WTC11 (cell line): ENCODE measurements around the gene IRAK1. TPM values are rescaled to one million over a fixed set of nuclear protein-coding genes. Genes with fewer than 3 reads are reported as not detected.

Experiments
- ATAC-seq: fragments of 200-7000 bp; cut with Tn5 transposase; 2 replicates; pipeline ENCODE4 v1.10.0; 2021; ENCODE audit warnings: mild to moderate bottlenecking, moderate library complexity
- CTCF ChIA-PET: fragments of 300-600 bp; sonication (Branson Sonifier 250); formaldehyde crosslinking; loops from one replicate; lab custom pipeline; 2021; ENCODE audit warnings: antibody characterized with exemption; lab: Charles Lee
- POLR2A ChIA-PET: fragments of 350-600 bp; sonication (Branson Sonifier 250); formaldehyde crosslinking; loops from one replicate; lab custom pipeline; 2021; ENCODE audit warnings: antibody characterized with exemption; lab: Charles Lee
- DNase-seq: peaks from one replicate; pipeline ENCODE4 v3.0.0; 2021; ENCODE audit warnings: low spot score
- H3K27ac Mint-ChIP-seq: 2 replicates; pipeline ENCODE4 v1.8.0; 2021; ENCODE audit warnings: mixed read lengths
- H3K27me3 Mint-ChIP-seq: 2 replicates; pipeline ENCODE4 v1.8.0; 2021; ENCODE audit warnings: low read depth, mild to moderate bottlenecking, moderate library complexity, mixed read lengths
- H3K36me3 Mint-ChIP-seq: 2 replicates; pipeline ENCODE4 v1.8.0; 2021; ENCODE audit warnings: mixed read lengths
- H3K4me1 Mint-ChIP-seq: 2 replicates; pipeline ENCODE4 v1.8.0; 2022; ENCODE audit warnings: mixed read lengths
- H3K4me3 Mint-ChIP-seq: 2 replicates; pipeline ENCODE4 v1.8.0; 2021; ENCODE audit warnings: mild to moderate bottlenecking, moderate library complexity, mixed read lengths
- H3K9me3 Mint-ChIP-seq: 2 replicates; pipeline ENCODE4 v1.8.0; 2021; ENCODE audit warnings: mixed read lengths
- IRF2 ChIP-seq: sonication (generic); formaldehyde crosslinking; IDR thresholded peaks from 2 replicates; pipeline ENCODE4 v1.8.0; 2022; ENCODE audit warnings: low read depth, missing genetic modification reagents, borderline replicate concordance
- MXD4 ChIP-seq: fragments of 250-450 bp; sonication (Bioruptor Pico); IDR thresholded peaks from 2 replicates; pipeline ENCODE4 v1.8.0; 2021; ENCODE audit warnings: mild to moderate bottlenecking, moderate library complexity, borderline replicate concordance
- NFE2L1 ChIP-seq: sonication (generic); formaldehyde crosslinking; IDR thresholded peaks from 2 replicates; pipeline ENCODE4 v1.8.1; 2023; ENCODE audit warnings: missing genetic modification reagents
- OVOL2 ChIP-seq: fragments of 250-450 bp; sonication (Bioruptor Pico); IDR thresholded peaks from 2 replicates; pipeline ENCODE4 v1.9.0; 2021; ENCODE audit warnings: mild to moderate bottlenecking, borderline replicate concordance
- SMAD4 ChIP-seq: sonication (generic); formaldehyde crosslinking; IDR thresholded peaks from 2 replicates; pipeline ENCODE4 v1.8.0; 2022; ENCODE audit warnings: mild to moderate bottlenecking, missing genetic modification reagents
- TCF7 ChIP-seq: sonication (generic); formaldehyde crosslinking; IDR thresholded peaks from 2 replicates; pipeline ENCODE4 v1.8.0; 2022; ENCODE audit warnings: mild to moderate bottlenecking, low read depth, missing genetic modification reagents, moderate library complexity
- ZBTB21 ChIP-seq: sonication (generic); formaldehyde crosslinking; IDR thresholded peaks from 2 replicates; pipeline ENCODE4 v1.8.1; 2023; ENCODE audit warnings: mild to moderate bottlenecking, missing genetic modification reagents, borderline replicate concordance
- ZNF423 ChIP-seq: fragments of 250-450 bp; sonication (Bioruptor Pico); IDR thresholded peaks from 2 replicates; pipeline ENCODE4 v2.1.2; 2022; ENCODE audit warnings: mild to moderate bottlenecking, moderate library complexity
- total RNA-seq: library from RNA; stranded (reverse); gene quantifications from 3 replicates; pipeline ENCODE4 v1.2.3, GENCODE V29; 2021
- TF ChIP-seq, protein P1 (sequence below): sonication (generic); formaldehyde crosslinking; IDR thresholded peaks from 2 replicates; pipeline ENCODE4 v1.8.1; 2023; ENCODE audit warnings: mild to moderate bottlenecking, moderate library complexity, missing genetic modification reagents
- TF ChIP-seq, protein P2 (sequence below): sonication (generic); formaldehyde crosslinking; IDR thresholded peaks from 2 replicates; pipeline ENCODE4 v1.8.0; 2023; ENCODE audit warnings: missing genetic modification reagents
- TF ChIP-seq, protein P3 (sequence below): fragments of 250-450 bp; sonication (Bioruptor Pico); IDR thresholded peaks from 2 replicates; pipeline ENCODE4 v1.9.0; 2021; ENCODE audit warnings: mild to moderate bottlenecking
- TF ChIP-seq, protein P4 (sequence below): sonication (generic); formaldehyde crosslinking; IDR thresholded peaks from 2 replicates; pipeline ENCODE4 v1.8.1; 2023; ENCODE audit warnings: mild to moderate bottlenecking, missing genetic modification reagents, borderline replicate concordance
- TF ChIP-seq, protein P5 (sequence below): sonication (generic); formaldehyde crosslinking; IDR thresholded peaks from 2 replicates; pipeline ENCODE4 v1.8.0; 2023; ENCODE audit warnings: mild to moderate bottlenecking, missing genetic modification reagents

Gene IRAK1
- total RNA-seq, 1 experiment from 2014 or later, result 32.1 TPM

DNA sequence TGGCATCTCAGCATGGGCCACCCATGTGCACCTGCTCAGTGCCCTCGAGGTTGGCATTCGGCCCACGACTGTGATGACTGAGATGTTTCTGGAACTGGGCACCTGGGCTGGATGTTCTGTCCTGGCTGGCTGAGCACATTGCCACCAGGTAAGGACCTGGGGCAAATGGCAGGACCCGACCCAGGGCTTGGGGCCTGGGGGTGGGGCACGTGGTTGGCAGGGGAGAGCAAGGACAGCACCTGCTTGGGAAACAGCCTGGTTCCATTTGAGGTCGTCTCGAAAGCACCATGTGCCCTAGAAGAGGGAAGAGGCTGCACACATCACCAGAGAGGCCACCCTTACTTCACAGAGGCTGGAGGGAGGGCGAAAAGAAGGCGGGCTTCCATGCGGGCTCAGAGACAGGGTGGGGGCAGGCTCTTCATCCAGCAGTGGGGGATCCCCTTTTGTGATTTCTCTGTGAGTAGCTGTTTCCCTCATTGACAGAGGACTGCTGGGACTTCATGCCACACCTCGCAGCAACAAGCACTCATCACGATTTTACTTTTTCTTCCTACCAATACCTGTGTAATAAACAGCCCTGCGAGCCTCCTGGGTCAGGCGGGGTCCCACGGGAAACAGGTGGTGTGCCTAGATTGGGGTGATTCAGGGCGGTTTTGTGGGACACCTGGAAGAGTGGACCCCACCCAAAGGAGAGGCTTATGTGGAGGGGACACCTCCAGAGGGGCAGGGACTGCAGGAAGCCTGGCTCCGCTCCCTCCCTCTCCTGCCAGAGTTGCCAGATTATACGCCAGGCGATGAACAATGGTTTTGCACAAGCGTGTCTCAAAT is 35.1 kb downstream of the IRAK1 start:
- CTCF ChIA-PET, result interaction anchor here (1.4 kb wide), 1 partner anchor 29 kb away, joined by 4 read pairs; no protein-coding TSS in a partner anchor
- TF ChIP-seq TCF7, result no peak
- no peaks in the 10 kb centered on the region for H3K9me3 Mint-ChIP-seq

DNA sequence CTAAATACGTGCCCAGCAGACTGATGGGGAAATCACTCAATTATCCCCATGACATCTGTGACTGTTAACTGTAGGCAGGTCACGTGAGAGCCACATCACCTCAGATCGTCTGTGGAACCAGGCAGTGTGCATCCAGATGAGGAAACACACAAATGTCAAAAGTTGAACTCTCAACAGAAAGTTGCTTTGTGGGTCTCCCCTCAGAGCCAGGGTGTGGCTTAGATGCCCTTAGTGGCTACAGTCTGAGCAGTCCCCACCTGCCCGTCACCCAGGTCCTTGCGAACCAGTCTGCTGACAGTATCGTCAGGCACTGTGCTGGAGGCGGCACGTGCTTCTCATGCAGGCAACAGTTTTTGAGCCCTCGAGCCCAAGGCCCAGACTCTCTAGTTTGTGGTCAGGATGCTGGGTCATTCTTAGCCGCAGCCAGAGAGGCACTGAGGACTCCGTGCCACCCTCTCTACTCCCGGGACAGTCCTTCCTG is 36.3 kb downstream of the IRAK1 start:
- Mint-ChIP-seq H3K9me3 (no peaks in the 10 kb centered on the region), H3K36me3 (no peaks in the 10 kb centered on the region), H3K4me3 (no peak overlapping the region), H3K4me1 (peaks cover 4% of the 10 kb centered on the region; the same call in 1 of the 2 replicates), H3K27me3 (no peaks in the 10 kb centered on the region), H3K27ac (no peak overlapping the region)
- ChIA-PET CTCF (no interaction called here), POLR2A (no interaction called here)
- ATAC-seq, result no peak
- DNase-seq, result no peak
- TF ChIP-seq NFE2L1, result no peak

More for the DNA sequence above, 35.1 kb downstream of the IRAK1 start:
- DNase-seq (no peak), ATAC-seq (no peak)
- no peak overlapping the region for H3K4me3 Mint-ChIP-seq
- POLR2A ChIA-PET, result no interaction called here
- peaks cover 4% of the 10 kb centered on the region; the same call in 1 of the 2 replicates for H3K4me1 Mint-ChIP-seq
- no peaks in the 10 kb centered on the region for H3K27me3 Mint-ChIP-seq
- no peak overlapping the region for H3K27ac Mint-ChIP-seq
- no peaks in the 10 kb centered on the region for H3K36me3 Mint-ChIP-seq

DNA sequence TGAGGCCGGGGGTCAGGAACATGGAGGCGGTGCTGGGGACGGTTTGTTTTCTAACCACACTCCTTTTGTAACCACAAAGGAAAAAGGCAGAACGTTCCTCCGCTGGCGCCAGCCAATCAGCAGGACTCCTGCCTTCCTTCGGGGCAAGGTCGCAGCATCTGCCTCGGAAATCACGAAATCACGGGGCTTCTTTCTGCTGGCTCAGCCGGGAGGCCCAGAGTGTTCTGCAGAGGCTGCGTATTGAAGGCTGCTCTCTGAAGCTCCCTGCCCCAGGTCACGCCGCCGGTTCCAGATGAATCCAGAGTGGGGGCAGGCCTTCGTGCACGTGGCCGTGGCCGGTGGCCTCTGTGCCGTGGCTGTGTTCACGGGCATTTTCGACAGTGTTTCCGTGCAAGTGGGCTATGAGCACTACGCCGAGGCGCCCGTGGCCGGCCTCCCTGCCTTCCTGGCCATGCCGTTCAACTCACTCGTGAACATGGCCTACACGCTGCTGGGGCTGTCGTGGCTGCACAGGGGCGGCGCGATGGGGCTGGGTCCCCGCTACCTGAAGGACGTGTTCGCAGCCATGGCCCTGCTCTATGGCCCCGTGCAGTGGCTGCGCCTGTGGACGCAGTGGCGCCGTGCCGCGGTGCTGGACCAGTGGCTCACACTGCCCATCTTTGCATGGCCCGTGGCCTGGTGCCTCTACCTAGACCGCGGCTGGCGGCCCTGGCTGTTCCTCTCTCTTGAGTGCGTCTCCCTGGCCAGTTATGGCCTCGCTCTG is 37.8 kb downstream of the IRAK1 start:
- POLR2A ChIA-PET, result interaction anchor here (0.6 kb wide), 1 partner anchor 11 kb away, joined by 3 read pairs; the partner anchor contains the start of gene HCFC1
- Mint-ChIP-seq H3K9me3 (no peaks in the 10 kb centered on the region), H3K27ac (no peak overlapping the region), H3K4me3 (no peak overlapping the region), H3K36me3 (no peaks in the 10 kb centered on the region), H3K27me3 (no peaks in the 10 kb centered on the region), H3K4me1 (peaks cover 4% of the 10 kb centered on the region; the same call in 1 of the 2 replicates)
- CTCF ChIA-PET, result no interaction called here
- DNase-seq (no peak), ATAC-seq (no peak)
- TF ChIP-seq MXD4 (CRISPR knock-in tag) (no peak), ZNF423 (CRISPR knock-in tag) (no peak)
- TF ChIP-seq, protein P1, sequence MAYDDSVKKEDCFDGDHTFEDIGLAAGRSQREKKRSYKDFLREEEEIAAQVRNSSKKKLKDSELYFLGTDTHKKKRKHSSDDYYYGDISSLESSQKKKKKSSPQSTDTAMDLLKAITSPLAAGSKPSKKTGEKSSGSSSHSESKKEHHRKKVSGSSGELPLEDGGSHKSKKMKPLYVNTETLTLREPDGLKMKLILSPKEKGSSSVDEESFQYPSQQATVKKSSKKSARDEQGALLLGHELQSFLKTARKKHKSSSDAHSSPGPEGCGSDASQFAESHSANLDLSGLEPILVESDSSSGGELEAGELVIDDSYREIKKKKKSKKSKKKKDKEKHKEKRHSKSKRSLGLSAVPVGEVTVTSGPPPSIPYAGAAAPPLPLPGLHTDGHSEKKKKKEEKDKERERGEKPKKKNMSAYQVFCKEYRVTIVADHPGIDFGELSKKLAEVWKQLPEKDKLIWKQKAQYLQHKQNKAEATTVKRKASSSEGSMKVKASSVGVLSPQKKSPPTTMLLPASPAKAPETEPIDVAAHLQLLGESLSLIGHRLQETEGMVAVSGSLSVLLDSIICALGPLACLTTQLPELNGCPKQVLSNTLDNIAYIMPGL (CRISPR knock-in tag), result no peak

DNA sequence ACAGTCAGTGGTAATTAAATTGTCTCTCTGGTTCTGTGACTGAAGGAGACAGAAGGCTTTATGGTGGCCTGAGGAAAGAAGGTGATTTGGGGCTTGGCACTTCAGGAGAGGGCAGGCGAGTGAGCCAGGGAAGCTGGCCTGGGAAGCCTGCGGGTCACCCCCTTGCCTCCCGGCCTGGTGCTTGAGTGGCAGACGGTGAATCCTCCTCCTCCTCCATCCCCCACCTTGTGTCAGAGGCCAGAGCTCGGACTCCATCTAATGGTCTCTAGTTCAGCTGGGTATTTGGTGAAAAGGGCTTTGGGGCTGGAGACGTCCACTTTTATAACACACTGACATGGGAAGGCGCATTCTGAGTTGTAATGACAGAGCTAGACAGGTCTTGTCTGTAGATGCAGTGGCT is 38.5 kb downstream of the IRAK1 start:
- CTCF ChIA-PET, result no interaction called here
- ATAC-seq, result no peak
- TF ChIP-seq, protein P2, sequence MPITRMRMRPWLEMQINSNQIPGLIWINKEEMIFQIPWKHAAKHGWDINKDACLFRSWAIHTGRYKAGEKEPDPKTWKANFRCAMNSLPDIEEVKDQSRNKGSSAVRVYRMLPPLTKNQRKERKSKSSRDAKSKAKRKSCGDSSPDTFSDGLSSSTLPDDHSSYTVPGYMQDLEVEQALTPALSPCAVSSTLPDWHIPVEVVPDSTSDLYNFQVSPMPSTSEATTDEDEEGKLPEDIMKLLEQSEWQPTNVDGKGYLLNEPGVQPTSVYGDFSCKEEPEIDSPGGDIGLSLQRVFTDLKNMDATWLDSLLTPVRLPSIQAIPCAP (CRISPR knock-in tag), result no peak
- TF ChIP-seq, protein P1 (CRISPR knock-in tag), result no peak
- TF ChIP-seq ZBTB21 (CRISPR knock-in tag) (no peak), OVOL2 (CRISPR knock-in tag) (no peak), SMAD4 (CRISPR knock-in tag) (no peak), IRF2 (CRISPR knock-in tag) (no peak)
- TF ChIP-seq, protein P3, sequence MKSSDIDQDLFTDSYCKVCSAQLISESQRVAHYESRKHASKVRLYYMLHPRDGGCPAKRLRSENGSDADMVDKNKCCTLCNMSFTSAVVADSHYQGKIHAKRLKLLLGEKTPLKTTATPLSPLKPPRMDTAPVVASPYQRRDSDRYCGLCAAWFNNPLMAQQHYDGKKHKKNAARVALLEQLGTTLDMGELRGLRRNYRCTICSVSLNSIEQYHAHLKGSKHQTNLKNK (CRISPR knock-in tag), result no peak
- TF ChIP-seq, protein P4, sequence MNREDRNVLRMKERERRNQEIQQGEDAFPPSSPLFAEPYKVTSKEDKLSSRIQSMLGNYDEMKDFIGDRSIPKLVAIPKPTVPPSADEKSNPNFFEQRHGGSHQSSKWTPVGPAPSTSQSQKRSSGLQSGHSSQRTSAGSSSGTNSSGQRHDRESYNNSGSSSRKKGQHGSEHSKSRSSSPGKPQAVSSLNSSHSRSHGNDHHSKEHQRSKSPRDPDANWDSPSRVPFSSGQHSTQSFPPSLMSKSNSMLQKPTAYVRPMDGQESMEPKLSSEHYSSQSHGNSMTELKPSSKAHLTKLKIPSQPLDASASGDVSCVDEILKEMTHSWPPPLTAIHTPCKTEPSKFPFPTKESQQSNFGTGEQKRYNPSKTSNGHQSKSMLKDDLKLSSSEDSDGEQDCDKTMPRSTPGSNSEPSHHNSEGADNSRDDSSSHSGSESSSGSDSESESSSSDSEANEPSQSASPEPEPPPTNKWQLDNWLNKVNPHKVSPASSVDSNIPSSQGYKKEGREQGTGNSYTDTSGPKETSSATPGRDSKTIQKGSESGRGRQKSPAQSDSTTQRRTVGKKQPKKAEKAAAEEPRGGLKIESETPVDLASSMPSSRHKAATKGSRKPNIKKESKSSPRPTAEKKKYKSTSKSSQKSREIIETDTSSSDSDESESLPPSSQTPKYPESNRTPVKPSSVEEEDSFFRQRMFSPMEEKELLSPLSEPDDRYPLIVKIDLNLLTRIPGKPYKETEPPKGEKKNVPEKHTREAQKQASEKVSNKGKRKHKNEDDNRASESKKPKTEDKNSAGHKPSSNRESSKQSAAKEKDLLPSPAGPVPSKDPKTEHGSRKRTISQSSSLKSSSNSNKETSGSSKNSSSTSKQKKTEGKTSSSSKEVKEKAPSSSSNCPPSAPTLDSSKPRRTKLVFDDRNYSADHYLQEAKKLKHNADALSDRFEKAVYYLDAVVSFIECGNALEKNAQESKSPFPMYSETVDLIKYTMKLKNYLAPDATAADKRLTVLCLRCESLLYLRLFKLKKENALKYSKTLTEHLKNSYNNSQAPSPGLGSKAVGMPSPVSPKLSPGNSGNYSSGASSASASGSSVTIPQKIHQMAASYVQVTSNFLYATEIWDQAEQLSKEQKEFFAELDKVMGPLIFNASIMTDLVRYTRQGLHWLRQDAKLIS (CRISPR knock-in tag), result no peak
- TF ChIP-seq, protein P5, sequence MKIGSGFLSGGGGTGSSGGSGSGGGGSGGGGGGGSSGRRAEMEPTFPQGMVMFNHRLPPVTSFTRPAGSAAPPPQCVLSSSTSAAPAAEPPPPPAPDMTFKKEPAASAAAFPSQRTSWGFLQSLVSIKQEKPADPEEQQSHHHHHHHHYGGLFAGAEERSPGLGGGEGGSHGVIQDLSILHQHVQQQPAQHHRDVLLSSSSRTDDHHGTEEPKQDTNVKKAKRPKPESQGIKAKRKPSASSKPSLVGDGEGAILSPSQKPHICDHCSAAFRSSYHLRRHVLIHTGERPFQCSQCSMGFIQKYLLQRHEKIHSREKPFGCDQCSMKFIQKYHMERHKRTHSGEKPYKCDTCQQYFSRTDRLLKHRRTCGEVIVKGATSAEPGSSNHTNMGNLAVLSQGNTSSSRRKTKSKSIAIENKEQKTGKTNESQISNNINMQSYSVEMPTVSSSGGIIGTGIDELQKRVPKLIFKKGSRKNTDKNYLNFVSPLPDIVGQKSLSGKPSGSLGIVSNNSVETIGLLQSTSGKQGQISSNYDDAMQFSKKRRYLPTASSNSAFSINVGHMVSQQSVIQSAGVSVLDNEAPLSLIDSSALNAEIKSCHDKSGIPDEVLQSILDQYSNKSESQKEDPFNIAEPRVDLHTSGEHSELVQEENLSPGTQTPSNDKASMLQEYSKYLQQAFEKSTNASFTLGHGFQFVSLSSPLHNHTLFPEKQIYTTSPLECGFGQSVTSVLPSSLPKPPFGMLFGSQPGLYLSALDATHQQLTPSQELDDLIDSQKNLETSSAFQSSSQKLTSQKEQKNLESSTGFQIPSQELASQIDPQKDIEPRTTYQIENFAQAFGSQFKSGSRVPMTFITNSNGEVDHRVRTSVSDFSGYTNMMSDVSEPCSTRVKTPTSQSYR, result no peak

More for the DNA sequence above, 38.5 kb downstream of the IRAK1 start:
- Mint-ChIP-seq H3K36me3 (no peaks in the 10 kb centered on the region), H3K27ac (peak overlapping the region; percentile 44), H3K4me3 (no peak overlapping the region), H3K27me3 (no peaks in the 10 kb centered on the region), H3K4me1 (peaks cover 4% of the 10 kb centered on the region; the same call in 1 of the 2 replicates), H3K9me3 (no peaks in the 10 kb centered on the region)
- POLR2A ChIA-PET, result interaction anchor here (0.6 kb wide), 1 partner anchor 10 kb away, joined by 3 read pairs; the partner anchor contains the start of gene HCFC1
- no peak for DNase-seq
